Measurements from ENCODE around the gene NOL4L.

The NOL4L gene

GRCh38 chr20:32455901-32456701 is 129.0 kb downstream of the NOL4L start:
- TF ChIP-seq GABPA (IDR thresholded peaks at IDR 0.05; ENCODE audit: low read depth) (no peak), REST (IDR thresholded peaks at IDR 0.05; ENCODE audit: insufficient replicate concordance, low read depth) (no peak), SPI1 (IDR thresholded peaks at IDR 0.05; ENCODE audit: borderline replicate concordance, low read depth) (no peak), POLR2AphosphoS5 (IDR thresholded peaks at IDR 0.05; ENCODE audit: low read depth) (no peak), CTCF (IDR thresholded peaks at IDR 0.05; ENCODE audit: insufficient read depth, low read length) (no peak)

GRCh38 chr20:32455171-32455900 is 129.8 kb downstream of the NOL4L start:
- Histone ChIP-seq H3K4me3 (replicated peaks; ENCODE audit: insufficient read depth, low read length) (no peak overlapping the region), H3K27me3 (ENCODE audit: insufficient read depth, poor library complexity, severe bottlenecking) (no peaks in the 10 kb centered on the region), H3K27ac (replicated peaks) (no peak overlapping the region)
- DNase-seq (ENCODE audit: low read depth in 1 of 2, low spot score in 1 of 2) = no peak
- TF ChIP-seq GABPA (IDR thresholded peaks at IDR 0.05; ENCODE audit: low read depth) = no peak
- no peak for TF ChIP-seq POLR2AphosphoS5 (IDR thresholded peaks at IDR 0.05; ENCODE audit: low read depth)

More at GRCh38 chr20:32455901-32456701, 129.0 kb downstream of the NOL4L start:
- no peaks in the 10 kb centered on the region for H3K27me3 ChIP-seq (ENCODE audit: insufficient read depth, poor library complexity, severe bottlenecking)
- H3K4me3 ChIP-seq (replicated peaks; ENCODE audit: insufficient read depth, low read length) = no peak overlapping the region
- no peak overlapping the region for H3K27ac ChIP-seq (replicated peaks)
- DNase-seq (ENCODE audit: low read depth in 1 of 2, low spot score in 1 of 2) = no peak

- TF ChIP-seq GABPA (IDR thresholded peaks at IDR 0.05; ENCODE audit: low read depth) = no peak
- no peak for TF ChIP-seq SPI1 (IDR thresholded peaks at IDR 0.05; ENCODE audit: borderline replicate concordance, low read depth)
- TF ChIP-seq CTCF (IDR thresholded peaks at IDR 0.05; ENCODE audit: insufficient read depth, low read length) = no peak
- TF ChIP-seq POLR2AphosphoS5 (IDR thresholded peaks at IDR 0.05; ENCODE audit: low read depth) = no peak
- no peak for TF ChIP-seq REST (IDR thresholded peaks at IDR 0.05; ENCODE audit: insufficient replicate concordance, low read depth)
Observed at GRCh38 chr20:32454164-32455145, 130.7 kb downstream of the NOL4L start.

More at GRCh38 chr20:32454164-32455145, 130.7 kb downstream of the NOL4L start:
- DNase-seq (ENCODE audit: low read depth in 1 of 2, low spot score in 1 of 2) = no peak
- Histone ChIP-seq H3K27me3 (ENCODE audit: insufficient read depth, poor library complexity, severe bottlenecking) (no peaks in the 10 kb centered on the region), H3K4me3 (replicated peaks; ENCODE audit: insufficient read depth, low read length) (no peak overlapping the region), H3K27ac (replicated peaks) (no peak overlapping the region)

All from HL-60 (cell line).